ENCODE results near the gene CADM1. TPM values are rescaled to one million over a fixed set of nuclear protein-coding genes. Genes with fewer than 3 reads are reported as not detected.

Gene CADM1
- total and polyA plus RNA-seq, 9 of the 15 experiments (the other 6 are each of a cell fraction or from before 2014, with no cell fraction given) = 0.42 TPM; not detected in 8

DNA sequence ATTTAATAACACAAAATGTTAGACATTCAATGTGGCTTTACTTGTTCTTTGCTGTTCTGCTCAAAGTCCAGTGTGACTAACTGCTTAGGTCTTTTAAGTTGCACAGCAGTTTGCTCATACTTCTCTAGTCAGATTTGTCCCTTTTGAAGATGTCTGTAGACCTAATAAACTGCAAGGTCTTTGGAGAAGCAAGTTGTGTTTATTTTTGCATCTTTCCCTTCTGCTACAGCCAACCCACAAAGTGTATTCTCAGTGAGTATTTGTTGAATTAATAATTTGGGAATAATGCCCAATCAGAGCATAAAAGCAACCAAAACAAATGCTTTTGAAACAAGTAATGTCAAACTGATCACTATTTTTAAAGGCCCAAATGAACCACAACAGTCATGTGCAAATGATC is 312.5 kb downstream of the CADM1 start (continued):
- TF ChIP-seq, protein P1, sequence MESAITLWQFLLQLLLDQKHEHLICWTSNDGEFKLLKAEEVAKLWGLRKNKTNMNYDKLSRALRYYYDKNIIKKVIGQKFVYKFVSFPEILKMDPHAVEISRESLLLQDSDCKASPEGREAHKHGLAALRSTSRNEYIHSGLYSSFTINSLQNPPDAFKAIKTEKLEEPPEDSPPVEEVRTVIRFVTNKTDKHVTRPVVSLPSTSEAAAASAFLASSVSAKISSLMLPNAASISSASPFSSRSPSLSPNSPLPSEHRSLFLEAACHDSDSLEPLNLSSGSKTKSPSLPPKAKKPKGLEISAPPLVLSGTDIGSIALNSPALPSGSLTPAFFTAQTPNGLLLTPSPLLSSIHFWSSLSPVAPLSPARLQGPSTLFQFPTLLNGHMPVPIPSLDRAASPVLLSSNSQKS (CRISPR knock-in tag; IDR thresholded peaks at IDR 0.05) = no peak
- no peak for TF ChIP-seq ESRRA (IDR thresholded peaks at IDR 0.05; ENCODE audit: borderline replicate concordance, low read depth)
- TF ChIP-seq PHTF2 (CRISPR knock-in tag; IDR thresholded peaks at IDR 0.05) = no peak
- no peak for TF ChIP-seq PRPF4 (IDR thresholded peaks at IDR 0.05; ENCODE audit: insufficient read depth, low read depth, low read length, poor library complexity, severe bottlenecking)
- no peak for TF ChIP-seq STAT5A (IDR thresholded peaks at IDR 0.05; ENCODE audit: borderline replicate concordance, low read length)

DNA sequence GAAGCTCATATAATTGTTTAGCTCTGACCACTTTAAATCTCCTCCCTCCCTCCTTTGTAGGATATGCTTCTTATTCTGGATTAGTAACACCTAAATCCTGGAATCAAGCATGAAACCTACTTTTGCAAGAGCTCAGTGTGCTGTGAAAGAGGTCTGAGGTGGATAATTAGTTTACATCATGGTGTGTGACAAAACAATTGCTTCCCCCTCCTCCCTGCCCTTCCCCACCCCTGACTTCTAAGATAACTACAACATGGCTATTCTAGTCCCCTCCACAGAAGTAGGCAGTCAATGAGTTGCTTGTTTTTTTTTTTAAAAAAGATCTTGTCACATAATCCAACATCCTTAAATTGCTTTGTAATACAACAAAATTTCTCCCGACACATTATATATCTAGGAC is 314.0 kb downstream of the CADM1 start:
- H3K4me1 ChIP-seq (replicated peaks in 1 of 2; ENCODE audit: control insufficient read depth in 2 of 2, insufficient read depth in 2 of 2, low read length in 2 of 2) = no peaks in the 10 kb centered on the region
- BruUV-seq (replicated peaks) = no TSS peak
- ChIA-PET CTCF (ENCODE audit: low intra/inter-chr PET ratio) (no interaction called here), POLR2A (no interaction called here)
- ATAC-seq (no peak), DNase-seq (ENCODE audit: extremely low read depth in 1 of 4, low spot score in 3 of 4) (no peak), FAIRE-seq (no peak)
- H3K36me3 ChIP-seq (ENCODE audit: control insufficient read depth, insufficient read depth, low read length) = no peaks in the 10 kb centered on the region
- no peak overlapping the region for H3K27ac ChIP-seq (ENCODE audit: extremely low read depth, low read depth, low read length)
- WGBS (ENCODE audit: insufficient coverage, low coverage, missing lambda C conversion rate) = 0% methylated on average over 1 of the region's 1 CpG
- in situ Hi-C loops (cut with MboI) = no loop called here
- no peak overlapping the region for H3K9ac ChIP-seq (ENCODE audit: insufficient read depth in 1 of 2, low read depth in 2 of 2, low read length in 2 of 2)
- intact Hi-C loops (cut with micrococcal nuclease) = no loop called here
- H3K9me1 ChIP-seq (ENCODE audit: control insufficient read depth, insufficient read depth, low read length) = no peaks in the 10 kb centered on the region
- no peaks in the 10 kb centered on the region for H4K20me1 ChIP-seq (replicated peaks; ENCODE audit: control insufficient read depth, insufficient read depth, low read length)
- H3K4me2 ChIP-seq (ENCODE audit: insufficient read depth, low read length) = no peak overlapping the region
- no peaks in the 10 kb centered on the region for H3K27me3 ChIP-seq (ENCODE audit: control insufficient read depth in 2 of 2, insufficient read depth in 2 of 2, low read length in 2 of 2)
- no peak overlapping the region for H3K4me3 ChIP-seq
- H2AFZ ChIP-seq (ENCODE audit: low read depth, low read length) = no peak overlapping the region
- H3K9me3 ChIP-seq (replicated peaks; ENCODE audit: control insufficient read depth, insufficient read depth, low read depth, low read length) = no peaks in the 10 kb centered on the region
- no peaks in the 10 kb centered on the region for H3K79me2 ChIP-seq (ENCODE audit: control insufficient read depth, insufficient read depth, low read length)
- TF ChIP-seq SAP30 (IDR thresholded peaks at IDR 0.05; ENCODE audit: borderline replicate concordance, insufficient read depth, low read depth, low read length, poor library complexity, severe bottlenecking) = no peak
- no peak for TF ChIP-seq ZNF217 (CRISPR knock-in tag; IDR thresholded peaks at IDR 0.05)
- TF ChIP-seq, protein P2, sequence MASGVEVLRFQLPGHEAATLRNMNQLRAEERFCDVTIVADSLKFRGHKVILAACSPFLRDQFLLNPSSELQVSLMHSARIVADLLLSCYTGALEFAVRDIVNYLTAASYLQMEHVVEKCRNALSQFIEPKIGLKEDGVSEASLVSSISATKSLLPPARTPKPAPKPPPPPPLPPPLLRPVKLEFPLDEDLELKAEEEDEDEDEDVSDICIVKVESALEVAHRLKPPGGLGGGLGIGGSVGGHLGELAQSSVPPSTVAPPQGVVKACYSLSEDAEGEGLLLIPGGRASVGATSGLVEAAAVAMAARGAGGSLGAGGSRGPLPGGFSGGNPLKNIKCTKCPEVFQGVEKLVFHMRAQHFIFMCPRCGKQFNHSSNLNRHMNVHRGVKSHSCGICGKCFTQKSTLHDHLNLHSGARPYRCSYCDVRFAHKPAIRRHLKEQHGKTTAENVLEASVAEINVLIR (CRISPR knock-in tag; IDR thresholded peaks at IDR 0.05) = no peak
- no peak for TF ChIP-seq ETV6 (IDR thresholded peaks at IDR 0.05; ENCODE audit: borderline replicate concordance in 1 of 2, low read depth in 2 of 2, low read length in 1 of 2)
- no peak for TF ChIP-seq ETV6 (CRISPR knock-in tag; IDR thresholded peaks at IDR 0.05; ENCODE audit: borderline replicate concordance)
- no peak for TF ChIP-seq RNF2 (IDR thresholded peaks at IDR 0.05)
- TF ChIP-seq ZKSCAN8 (CRISPR knock-in tag; IDR thresholded peaks at IDR 0.05) = no peak
- no peak for TF ChIP-seq BCL6 (CRISPR knock-in tag; IDR thresholded peaks at IDR 0.05)
- TF ChIP-seq RFX1 (IDR thresholded peaks at IDR 0.05) = no peak
- no peak for TF ChIP-seq ZC3H4 (CRISPR knock-in tag; IDR thresholded peaks at IDR 0.05; ENCODE audit: borderline replicate concordance)
- TF ChIP-seq, protein P1 (CRISPR knock-in tag; IDR thresholded peaks at IDR 0.05) = no peak
- TF ChIP-seq, protein P3, sequence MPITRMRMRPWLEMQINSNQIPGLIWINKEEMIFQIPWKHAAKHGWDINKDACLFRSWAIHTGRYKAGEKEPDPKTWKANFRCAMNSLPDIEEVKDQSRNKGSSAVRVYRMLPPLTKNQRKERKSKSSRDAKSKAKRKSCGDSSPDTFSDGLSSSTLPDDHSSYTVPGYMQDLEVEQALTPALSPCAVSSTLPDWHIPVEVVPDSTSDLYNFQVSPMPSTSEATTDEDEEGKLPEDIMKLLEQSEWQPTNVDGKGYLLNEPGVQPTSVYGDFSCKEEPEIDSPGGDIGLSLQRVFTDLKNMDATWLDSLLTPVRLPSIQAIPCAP (CRISPR knock-in tag; IDR thresholded peaks at IDR 0.05; ENCODE audit: borderline replicate concordance) = no peak
- TF ChIP-seq STAT5B (CRISPR knock-in tag; IDR thresholded peaks at IDR 0.05) = no peak

All from K562 (cell line).